GM19240 (cell line): ENCODE measurements around the gene NECTIN1.

ENCODE experiments used
- DNase-seq: peaks from one replicate; pipeline ENCODE4 v3.0.0; 2011; ENCODE audit warnings: low spot score; ENCODE audit not compliant: insufficient read length

Gene NECTIN1

GRCh38 chr11:119673052-119673758 lies 55.8 kb downstream of the NECTIN1 start:
- no peak for DNase-seq

- DNase-seq, result no peak
Observed at GRCh38 chr11:119672597-119672996, 56.4 kb downstream of the NECTIN1 start.

- DNase-seq, result no peak
Observed at GRCh38 chr11:119671561-119672015, 57.4 kb downstream of the NECTIN1 start.

- no peak for DNase-seq
Observed at GRCh38 chr11:119671051-119671450, 57.9 kb downstream of the NECTIN1 start.

- DNase-seq, result no peak
Observed at GRCh38 chr11:119669487-119669886, 59.5 kb downstream of the NECTIN1 start.

GRCh38 chr11:119668676-119669075 lies 60.3 kb downstream of the NECTIN1 start:
- no peak for DNase-seq

- peak; percentile 77 for DNase-seq
Observed at GRCh38 chr11:119666463-119667131, 62.4 kb downstream of the NECTIN1 start.

GRCh38 chr11:119666061-119666460 lies 62.9 kb downstream of the NECTIN1 start:
- DNase-seq, result no peak

GRCh38 chr11:119664701-119665420 lies 64.1 kb downstream of the NECTIN1 start:
- no peak for DNase-seq

- DNase-seq, result no peak
Observed at GRCh38 chr11:119664063-119664572, 64.9 kb downstream of the NECTIN1 start.

GRCh38 chr11:119663279-119663678 lies 65.7 kb downstream of the NECTIN1 start:
- DNase-seq, result no peak

GRCh38 chr11:119661226-119661625 lies 67.8 kb downstream of the NECTIN1 start:
- no peak for DNase-seq

- no peak for DNase-seq
Observed at GRCh38 chr11:119659971-119660723, 68.9 kb downstream of the NECTIN1 start.

- no peak for DNase-seq
Observed at GRCh38 chr11:119652907-119653659, 75.9 kb downstream of the NECTIN1 start.

GRCh38 chr11:119651802-119652584 lies 77.0 kb downstream of the NECTIN1 start:
- no peak for DNase-seq

- DNase-seq, result no peak
Observed at GRCh38 chr11:119650251-119650650, 78.7 kb downstream of the NECTIN1 start.

GRCh38 chr11:119647254-119647653 lies 81.7 kb downstream of the NECTIN1 start:
- no peak for DNase-seq

GRCh38 chr11:119645018-119645417 lies 84.0 kb downstream of the NECTIN1 start:
- no peak for DNase-seq

- DNase-seq, result no peak
Observed at GRCh38 chr11:119644502-119644901, 84.5 kb downstream of the NECTIN1 start.

- no peak for DNase-seq
Observed at GRCh38 chr11:119643876-119644225, 85.1 kb downstream of the NECTIN1 start.
